Mesenchymal stem cell (in vitro differentiated cells and primary cell): ENCODE measurements around the gene RFTN2.
"Not testable (repeated sequence)": the region's sequence is repeated elsewhere in the genome, so short reads cannot be mapped to it uniquely, and the experiment has no call there.

Source experiments
- DNase-seq: peaks from one replicate; pipeline ENCODE4 v3.0.0-alpha.2; 2013
- H2AFZ ChIP-seq: one replicate; pipeline ENCODE4 v1.6.1; 2013; ENCODE audit warnings: low read depth, mild to moderate bottlenecking, control low read depth, inconsistent platforms, low read length, moderate library complexity
- H2AK5ac ChIP-seq: 2 replicates; pipeline ENCODE4 v1.6.1; 2013; ENCODE audit warnings: low read length, moderate library complexity, mild to moderate bottlenecking, inconsistent platforms; ENCODE audit not compliant: severe bottlenecking
- H2BK120ac ChIP-seq: one replicate; pipeline ENCODE4 v1.6.1; 2013; ENCODE audit warnings: low read depth, mild to moderate bottlenecking, inconsistent platforms, low read length, moderate library complexity
- H2BK12ac ChIP-seq, 2 experiments: one replicate each; pipeline ENCODE4 v1.6.1; 2013; ENCODE audit warnings: inconsistent platforms in 2 of 2, low read length in 2 of 2, mild to moderate bottlenecking in 2 of 2, moderate library complexity in 2 of 2, control low read depth in 1 of 2
- H2BK15ac ChIP-seq: one replicate; pipeline ENCODE4 v1.6.1; 2013; ENCODE audit warnings: mild to moderate bottlenecking, low read depth, inconsistent platforms; ENCODE audit not compliant: poor library complexity, severe bottlenecking
- H2BK5ac ChIP-seq: 2 replicates; pipeline ENCODE4 v1.6.1; 2013; ENCODE audit warnings: low read depth, mild to moderate bottlenecking, low read length, control low read depth, inconsistent platforms; ENCODE audit not compliant: poor library complexity, severe bottlenecking
- H3K14ac ChIP-seq, 2 experiments: one replicate each; pipeline ENCODE4 v1.6.1; 2013; ENCODE audit warnings: inconsistent platforms in 2 of 2, low read length in 2 of 2, control low read depth in 1 of 2, mild to moderate bottlenecking in 1 of 2, moderate library complexity in 1 of 2
- H3K18ac ChIP-seq, 2 experiments: one replicate each; pipeline ENCODE4 v1.6.1; 2013; ENCODE audit warnings: inconsistent platforms in 2 of 2, low read length in 2 of 2, control low read depth in 1 of 2, low read depth in 1 of 2, mild to moderate bottlenecking in 1 of 2
- H3K23ac ChIP-seq, 2 experiments: one replicate each; pipeline ENCODE4 v1.6.1; 2013; ENCODE audit warnings: inconsistent platforms in 2 of 2, low read length in 2 of 2, mild to moderate bottlenecking in 2 of 2, moderate library complexity in 2 of 2, control low read depth in 1 of 2
- H3K27ac ChIP-seq: 2 replicates; pipeline ENCODE4 v1.5.1; 2013; ENCODE audit warnings: mild to moderate bottlenecking, moderate library complexity, low read length, control low read depth, inconsistent platforms; ENCODE audit not compliant: poor library complexity, severe bottlenecking
- H3K27me3 ChIP-seq, 2 experiments: 2 replicates each; pipeline versions ENCODE4 v1.6.1 to v1.7.0; 2013; ENCODE audit warnings: low read length in 2 of 2, mild to moderate bottlenecking in 2 of 2, moderate library complexity in 2 of 2, control low read depth in 1 of 2, inconsistent platforms in 1 of 2; ENCODE audit not compliant: control insufficient read depth in 1 of 2, insufficient read depth in 1 of 2
- H3K36me3 ChIP-seq, 2 experiments: 2 replicates each; pipeline versions ENCODE4 v1.6.1 to v1.7.0; 2013; ENCODE audit warnings: low read length in 2 of 2, control low read depth in 1 of 2, inconsistent platforms in 1 of 2, low read depth in 1 of 2, mild to moderate bottlenecking in 1 of 2; ENCODE audit not compliant: insufficient read depth in 2 of 2, control insufficient read depth in 1 of 2
- H3K4ac ChIP-seq, 2 experiments: one replicate each; pipeline ENCODE4 v1.6.1; 2013; ENCODE audit warnings: inconsistent platforms in 2 of 2, low read length in 2 of 2, mild to moderate bottlenecking in 2 of 2, moderate library complexity in 2 of 2, control low read depth in 1 of 2, low read depth in 1 of 2
- H3K4me1 ChIP-seq: 2 replicates; pipeline ENCODE4 v1.6.1; 2013; ENCODE audit warnings: low read depth, low read length, control low read depth; ENCODE audit not compliant: control insufficient read depth, insufficient read depth
- H3K4me2 ChIP-seq: 2 replicates; pipeline ENCODE4 v1.6.1; 2013; ENCODE audit warnings: low read length, mild to moderate bottlenecking, inconsistent platforms; ENCODE audit not compliant: poor library complexity, severe bottlenecking
- H3K4me3 ChIP-seq, 2 experiments: 2 replicates each; pipeline versions ENCODE4 v1.5.1 to v1.7.0; 2013; ENCODE audit warnings: low read length in 2 of 2, mild to moderate bottlenecking in 2 of 2, control low read depth in 1 of 2, low read depth in 1 of 2; ENCODE audit not compliant: insufficient read depth in 1 of 2
- H3K79me1 ChIP-seq: replicated peaks from 2 replicates; pipeline ENCODE4 v1.6.1; 2013; ENCODE audit warnings: mild to moderate bottlenecking, control low read depth, low read length, inconsistent platforms; ENCODE audit not compliant: poor library complexity, severe bottlenecking
- H3K9ac ChIP-seq: 2 replicates; pipeline ENCODE4 v1.7.0; 2013; ENCODE audit warnings: mild to moderate bottlenecking, low read length, moderate library complexity
- H3K9me3 ChIP-seq: 2 replicates; pipeline ENCODE4 v1.7.0; 2013; ENCODE audit warnings: mild to moderate bottlenecking, low read length; ENCODE audit not compliant: control insufficient read depth
- H4K8ac ChIP-seq: one replicate; pipeline ENCODE4 v1.6.1; 2013; ENCODE audit warnings: inconsistent platforms, mild to moderate bottlenecking, low read length, moderate library complexity
- H4K91ac ChIP-seq: one replicate; pipeline ENCODE4 v1.6.1; 2013; ENCODE audit warnings: mild to moderate bottlenecking, low read length, inconsistent platforms
- WGBS: methylation state at CpG from one replicate; pipeline ENCODE4 v1.1.7; 2013; ENCODE audit warnings: mixed read lengths; 5-methylcytosine and 5-hydroxymethylcytosine counted together

Gene RFTN2

DNA sequence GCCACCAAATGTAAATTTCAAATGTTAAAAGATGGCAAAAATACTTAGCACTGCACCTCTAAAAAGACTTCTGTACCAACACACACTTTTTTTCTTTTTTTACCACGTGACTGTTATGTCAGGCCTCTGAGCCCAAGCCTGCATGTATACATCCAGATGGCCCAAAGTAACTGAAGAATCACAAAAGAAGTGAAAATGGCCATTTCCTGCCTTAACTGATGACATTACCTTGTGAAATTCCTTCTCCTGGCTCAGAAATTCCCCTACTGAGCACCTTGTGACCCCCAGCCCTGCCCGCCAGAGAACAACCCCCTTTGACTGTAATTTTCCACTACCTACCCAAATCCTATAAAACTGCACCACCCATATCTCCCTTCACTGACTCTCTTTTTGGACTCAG is 97.1 kb downstream of the RFTN2 start:
- not testable (repeated sequence) for H2AK5ac ChIP-seq, H3K4ac ChIP-seq, H2BK5ac ChIP-seq, H3K27me3 ChIP-seq, H3K36me3 ChIP-seq, H2BK12ac ChIP-seq, H3K14ac ChIP-seq, H2BK120ac ChIP-seq, H3K4me1 ChIP-seq, DNase-seq, H4K91ac ChIP-seq, H3K4me2 ChIP-seq, H3K4me3 ChIP-seq, H4K8ac ChIP-seq, H3K79me1 ChIP-seq, H2AFZ ChIP-seq, H2BK15ac ChIP-seq, H3K23ac ChIP-seq, H3K9ac ChIP-seq, H3K27ac ChIP-seq, H3K9me3 ChIP-seq, H3K18ac ChIP-seq
- 76% methylated on average over 2 of the region's 2 CpGs for WGBS

DNA sequence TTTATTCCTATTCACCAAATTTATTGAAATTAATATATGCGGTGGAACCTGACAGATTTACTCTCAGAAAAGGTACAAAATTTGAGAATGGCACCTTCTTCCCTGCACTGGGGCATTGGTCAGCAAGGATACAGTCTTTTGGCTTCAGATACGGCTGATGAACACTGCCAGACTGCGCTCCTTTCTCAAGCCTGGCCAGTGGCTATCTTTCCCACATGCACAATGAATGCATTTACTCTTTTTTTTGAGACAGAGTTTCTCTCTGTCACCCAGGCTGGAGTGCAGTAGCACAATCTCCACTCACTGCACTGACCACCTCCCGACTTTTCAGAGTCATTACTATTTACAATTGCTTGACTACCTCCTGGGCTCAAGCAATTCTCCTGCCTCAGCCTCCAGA is 97.9 kb downstream of the RFTN2 start:
- Histone ChIP-seq H3K4me2 (no peak overlapping the region), H3K14ac (no peak overlapping the region)
- 97% methylated on average over 4 of the region's 4 CpGs for WGBS

DNA sequence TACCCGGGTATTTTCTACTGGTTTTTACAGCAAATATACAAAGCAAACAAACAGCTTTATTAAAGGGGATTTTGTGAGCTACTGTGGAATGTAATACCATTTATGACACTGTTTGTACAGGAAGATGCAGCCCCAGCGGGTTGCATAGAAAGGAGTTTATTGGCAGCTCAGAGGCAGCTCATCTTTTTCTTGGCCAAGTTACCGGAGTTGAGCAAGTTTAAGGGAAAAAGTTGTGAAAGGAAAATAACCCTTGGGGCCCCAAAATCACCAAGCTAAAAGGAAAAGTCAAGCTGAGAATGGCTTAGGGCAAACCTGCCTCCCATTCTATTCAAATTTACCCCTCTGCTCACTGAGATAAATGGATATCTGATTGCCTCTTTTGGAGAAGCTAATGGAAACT is 98.8 kb downstream of the RFTN2 start:
- H2BK5ac ChIP-seq: no peak overlapping the region
- WGBS: 93% methylated on average over 2 of the region's 3 CpGs

More for the DNA sequence above, 97.9 kb downstream of the RFTN2 start:
- H2AK5ac ChIP-seq: no peak overlapping the region
- H2BK12ac ChIP-seq: no peak overlapping the region
- no peak overlapping the region for H2AFZ ChIP-seq
- H3K18ac ChIP-seq: no peak overlapping the region
- no peak overlapping the region for H2BK15ac ChIP-seq
- H4K91ac ChIP-seq: no peak overlapping the region
- peaks cover 5 to 10% of the 10 kb centered on the region in 2 experiments for H3K36me3 ChIP-seq
- no peak overlapping the region for H4K8ac ChIP-seq
- H3K23ac ChIP-seq: no peak overlapping the region
- H3K9me3 ChIP-seq: peaks cover 5% of the 10 kb centered on the region
- peaks cover 4% of the 10 kb centered on the region for H3K79me1 ChIP-seq
- no peak overlapping the region for H2BK5ac ChIP-seq
- H2BK120ac ChIP-seq: no peak overlapping the region
- H3K9ac ChIP-seq: no peak overlapping the region
- H3K4me3 ChIP-seq: no peak overlapping the region
- no peaks in the 10 kb centered on the region for H3K27me3 ChIP-seq
- peaks cover 5% of the 10 kb centered on the region for H3K4me1 ChIP-seq
- no peak overlapping the region for H3K4ac ChIP-seq
- H3K27ac ChIP-seq: no peak overlapping the region
- DNase-seq: no peak

DNA sequence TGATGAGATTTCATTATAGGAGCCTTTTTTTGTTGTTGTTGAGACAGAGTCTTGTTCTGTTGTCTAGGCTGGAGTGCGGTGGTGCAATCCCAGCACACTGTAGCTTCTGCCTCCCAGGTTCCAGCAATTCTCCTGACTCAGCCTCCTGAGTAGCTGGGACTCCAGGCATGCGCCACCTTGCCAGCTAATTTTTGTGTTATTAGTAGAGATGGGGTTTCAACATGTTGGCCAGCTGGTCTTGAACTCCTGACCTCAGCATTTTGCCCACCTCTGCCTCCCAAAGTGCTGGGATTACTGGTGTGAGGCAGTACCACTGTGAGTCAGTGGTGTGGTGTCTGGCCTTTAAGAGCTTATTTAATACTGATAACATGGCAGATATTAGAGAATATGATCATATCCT is 99.4 kb downstream of the RFTN2 start:
- peaks cover 10% of the 10 kb centered on the region in 2 experiments for H3K36me3 ChIP-seq
- H3K4me1 ChIP-seq: peaks cover 8% of the 10 kb centered on the region
- no peak overlapping the region for H2AFZ ChIP-seq
- no peak overlapping the region for H3K18ac ChIP-seq
- no peak overlapping the region for H2BK15ac ChIP-seq
- DNase-seq: peak; percentile 14
- no peak overlapping the region for H2AK5ac ChIP-seq
- WGBS: 94% methylated on average over 2 of the region's 2 CpGs
- no peak overlapping the region for H3K4ac ChIP-seq
- peaks cover 4% of the 10 kb centered on the region for H3K79me1 ChIP-seq
- peaks cover 5% of the 10 kb centered on the region for H3K9me3 ChIP-seq
- H3K4me2 ChIP-seq: no peak overlapping the region
- no peak overlapping the region for H3K23ac ChIP-seq
- no peak overlapping the region for H2BK120ac ChIP-seq
- H3K14ac ChIP-seq: no peak overlapping the region
- H3K9ac ChIP-seq: peak overlapping the region; percentile 54
- H2BK12ac ChIP-seq: no peak overlapping the region
- no peak overlapping the region for H4K91ac ChIP-seq
- H3K27me3 ChIP-seq: no peaks in the 10 kb centered on the region
- no peak overlapping the region for H2BK5ac ChIP-seq
- peak overlapping the region in 1 of 2 experiments; percentile 30 for H3K4me3 ChIP-seq
- peak overlapping the region; percentile 65 for H3K27ac ChIP-seq
- H4K8ac ChIP-seq: no peak overlapping the region

More for the DNA sequence above, 98.8 kb downstream of the RFTN2 start:
- Histone ChIP-seq H2BK120ac (no peak overlapping the region), H3K14ac (no peak overlapping the region), H4K91ac (no peak overlapping the region), H4K8ac (no peak overlapping the region), H3K4me3 (peak overlapping the region in 1 of 2 experiments; percentile 30), H2AK5ac (no peak overlapping the region), H3K23ac (no peak overlapping the region), H3K9ac (peak overlapping the region; percentile 54), H2AFZ (no peak overlapping the region), H3K27ac (peak overlapping the region; percentile 55), H3K18ac (no peak overlapping the region), H3K4me2 (no peak overlapping the region), H3K4me1 (peaks cover 8% of the 10 kb centered on the region), H3K79me1 (peaks cover 4% of the 10 kb centered on the region), H3K36me3 (peaks cover 10% of the 10 kb centered on the region in 2 experiments), H3K9me3 (peaks cover 5% of the 10 kb centered on the region), H3K4ac (no peak overlapping the region), H2BK12ac (no peak overlapping the region), H3K27me3 (no peaks in the 10 kb centered on the region), H2BK15ac (no peak overlapping the region)
- no peak for DNase-seq
